HFF-Myc (cell line): ENCODE results near the gene C9orf85.

ENCODE experiments used
- DNase-seq: peaks from one replicate; pipeline ENCODE4 v3.0.0-alpha.2; 2011; ENCODE audit warnings: low read depth; ENCODE audit errors: extremely low read depth
- H3K4me3 ChIP-seq: replicated peaks from 2 replicates; pipeline ENCODE4 v1.5.1; 2011; ENCODE audit warnings: low read depth, mild to moderate bottlenecking, control low read depth, low read length
- TF ChIP-seq, protein P1 (sequence below): IDR thresholded peaks from 2 replicates; pipeline ENCODE4 v1.5.1; 2012; ENCODE audit warnings: mild to moderate bottlenecking, low read depth, low read length, control low read depth; ENCODE audit errors: missing control alignments

C9orf85 gene

DNA sequence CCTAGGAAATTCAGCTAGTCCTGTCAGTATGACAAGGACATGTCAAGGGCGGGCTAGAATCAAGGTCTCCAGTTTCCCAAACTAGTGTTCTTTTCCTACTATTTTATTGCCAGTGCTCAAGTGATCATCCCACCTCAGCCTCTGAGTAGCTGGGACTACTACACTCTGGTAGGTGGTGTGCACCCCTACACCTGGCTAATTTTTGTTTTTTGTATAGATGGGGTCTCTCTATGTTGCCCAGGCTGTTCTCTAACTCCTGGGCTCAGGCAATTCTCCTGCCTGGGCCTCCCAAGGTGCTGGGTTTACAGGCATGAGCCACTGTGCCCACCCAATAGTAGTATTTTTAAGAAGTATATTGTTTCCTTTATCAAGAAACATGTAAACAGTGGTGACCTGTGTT is 54.0 kb downstream of the C9orf85 start:
- no peak overlapping the region for H3K4me3 ChIP-seq
- TF ChIP-seq, protein P1, sequence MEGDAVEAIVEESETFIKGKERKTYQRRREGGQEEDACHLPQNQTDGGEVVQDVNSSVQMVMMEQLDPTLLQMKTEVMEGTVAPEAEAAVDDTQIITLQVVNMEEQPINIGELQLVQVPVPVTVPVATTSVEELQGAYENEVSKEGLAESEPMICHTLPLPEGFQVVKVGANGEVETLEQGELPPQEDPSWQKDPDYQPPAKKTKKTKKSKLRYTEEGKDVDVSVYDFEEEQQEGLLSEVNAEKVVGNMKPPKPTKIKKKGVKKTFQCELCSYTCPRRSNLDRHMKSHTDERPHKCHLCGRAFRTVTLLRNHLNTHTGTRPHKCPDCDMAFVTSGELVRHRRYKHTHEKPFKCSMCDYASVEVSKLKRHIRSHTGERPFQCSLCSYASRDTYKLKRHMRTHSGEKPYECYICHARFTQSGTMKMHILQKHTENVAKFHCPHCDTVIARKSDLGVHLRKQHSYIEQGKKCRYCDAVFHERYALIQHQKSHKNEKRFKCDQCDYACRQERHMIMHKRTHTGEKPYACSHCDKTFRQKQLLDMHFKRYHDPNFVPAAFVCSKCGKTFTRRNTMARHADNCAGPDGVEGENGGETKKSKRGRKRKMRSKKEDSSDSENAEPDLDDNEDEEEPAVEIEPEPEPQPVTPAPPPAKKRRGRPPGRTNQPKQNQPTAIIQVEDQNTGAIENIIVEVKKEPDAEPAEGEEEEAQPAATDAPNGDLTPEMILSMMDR, result no peak
- DNase-seq, result no peak

DNA sequence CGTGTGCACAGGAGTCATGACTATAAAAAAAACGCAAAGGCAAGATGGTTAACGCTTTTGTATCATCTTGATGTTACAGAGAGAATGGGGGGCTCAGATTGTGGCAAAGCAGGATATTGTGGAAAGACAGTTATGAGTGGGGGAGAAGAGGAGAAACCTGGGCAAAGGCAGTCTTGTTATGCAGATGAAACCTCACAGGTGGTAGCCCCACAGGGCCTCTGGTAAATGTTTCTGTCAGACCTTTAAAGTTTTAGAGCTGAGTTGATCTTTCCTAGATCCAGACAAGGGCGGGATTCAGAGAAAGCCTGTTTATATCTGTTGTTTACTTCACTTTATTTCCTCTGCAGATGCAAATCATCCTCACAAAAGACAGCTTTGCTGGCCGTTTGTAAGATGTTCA is 55.2 kb downstream of the C9orf85 start:
- no peak overlapping the region for H3K4me3 ChIP-seq
- DNase-seq, result no peak
- TF ChIP-seq, protein P1, result no peak

DNA sequence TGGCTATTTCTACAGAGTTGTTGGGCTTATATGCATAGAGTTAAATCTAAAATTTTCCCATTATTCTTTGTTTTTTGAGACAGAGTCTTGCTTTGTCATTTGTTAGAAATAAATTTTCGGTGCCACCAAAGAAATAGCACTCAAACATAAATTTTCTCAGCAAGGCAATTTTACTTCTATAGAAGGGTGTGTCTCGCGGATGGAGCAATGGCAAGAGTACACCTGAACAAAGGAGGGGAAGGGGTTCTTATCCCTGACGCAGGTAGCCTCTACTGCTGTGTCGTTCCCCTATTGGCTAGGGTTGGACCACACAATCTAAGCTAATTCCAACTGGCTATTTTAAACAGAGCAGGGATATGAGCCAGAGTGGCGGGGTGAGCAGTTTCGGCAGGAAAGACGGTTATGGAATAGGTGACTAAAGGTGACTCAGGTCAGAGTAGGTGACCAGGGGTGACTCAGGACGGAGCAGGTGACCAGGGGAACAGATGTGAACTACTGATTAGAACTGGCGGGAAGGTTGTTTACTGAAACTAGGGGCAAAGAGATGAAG is 57.2 kb downstream of the C9orf85 start:
- no peak for DNase-seq
- TF ChIP-seq, protein P1, result no peak

DNA sequence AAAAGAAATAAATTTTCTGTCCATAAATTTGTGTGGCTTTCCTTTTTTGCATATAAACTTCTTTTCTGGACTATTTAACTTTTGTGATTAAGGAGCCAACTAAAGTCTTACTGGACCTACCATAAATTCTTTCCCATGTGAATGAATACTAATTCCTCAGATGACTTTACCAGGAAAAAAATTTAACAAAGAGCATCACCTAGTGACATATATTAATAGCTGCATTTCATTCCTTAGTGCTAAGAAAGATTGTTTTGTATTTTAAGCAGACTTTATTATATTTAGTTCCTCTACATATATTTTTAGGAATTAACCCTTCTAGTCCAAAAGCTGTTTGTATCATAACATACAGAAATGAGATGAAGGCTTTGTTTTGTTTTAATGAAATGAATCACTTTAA is 64.4 kb downstream of the C9orf85 start:
- TF ChIP-seq, protein P1, result no peak
- H3K4me3 ChIP-seq, result no peak overlapping the region
- no peak for DNase-seq

More for the DNA sequence above, 57.2 kb downstream of the C9orf85 start:
- no peak overlapping the region for H3K4me3 ChIP-seq

DNA sequence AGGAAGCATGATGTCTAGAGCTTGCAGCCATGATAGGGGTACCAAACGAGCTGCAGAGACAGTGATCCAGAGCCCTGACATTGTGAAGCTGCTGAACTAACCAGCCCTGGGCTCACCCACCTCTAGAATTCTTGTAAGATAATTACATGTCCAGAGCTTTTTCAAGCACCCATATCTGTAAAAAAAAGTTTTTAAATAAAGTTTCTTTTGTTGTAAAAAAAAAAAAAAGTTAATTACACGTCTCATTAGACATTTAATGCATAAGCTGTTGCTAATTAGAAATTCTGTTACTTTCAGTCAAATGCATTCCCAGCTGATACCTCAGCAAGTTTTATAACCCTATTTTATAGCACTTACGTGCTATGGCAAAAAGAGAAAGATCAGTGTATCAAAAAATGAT is 65.6 kb downstream of the C9orf85 start:
- TF ChIP-seq, protein P1, result no peak
- no peak overlapping the region for H3K4me3 ChIP-seq
- DNase-seq, result no peak

DNA sequence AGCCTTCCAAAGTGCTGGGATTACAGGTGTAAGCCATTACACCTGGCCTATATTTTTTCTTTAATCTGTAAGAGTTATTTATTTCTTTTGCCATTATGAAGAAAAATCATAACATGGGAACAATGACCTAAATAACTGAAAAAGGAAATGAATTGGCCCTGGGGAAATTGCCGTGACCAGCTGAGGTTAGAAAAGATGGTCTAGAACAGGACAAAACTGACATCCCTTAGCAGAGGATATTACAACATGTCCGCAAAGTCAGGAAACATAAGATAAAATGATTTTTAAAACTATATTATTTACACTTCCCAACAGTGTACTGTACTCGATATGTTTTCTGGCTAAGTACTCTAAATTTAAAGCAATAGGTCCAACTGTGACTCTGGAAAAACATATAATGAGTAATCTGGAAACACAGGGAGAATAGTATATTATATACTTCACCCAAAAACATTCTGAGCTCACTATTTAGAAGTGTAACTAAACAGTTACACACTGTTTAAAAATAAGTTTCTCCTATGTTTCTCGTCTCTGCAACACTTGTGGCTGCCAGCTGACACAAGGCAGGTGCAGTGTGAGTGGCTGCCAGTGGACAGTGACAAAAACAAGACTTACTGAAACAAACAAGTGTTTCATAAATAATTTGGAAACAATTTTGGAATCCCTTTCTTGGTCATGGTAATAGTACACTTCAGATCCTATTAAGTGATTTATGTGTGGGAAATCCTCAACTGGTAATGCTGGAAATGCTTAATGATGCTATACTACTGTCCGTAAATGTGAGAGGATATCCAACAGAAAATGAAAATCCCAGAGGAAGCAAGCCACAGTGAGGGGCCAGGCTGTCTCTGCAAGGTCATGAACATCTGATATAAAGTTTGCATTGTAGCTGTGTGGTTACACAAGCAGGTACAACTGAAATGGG is 69.1 kb downstream of the C9orf85 start:
- H3K4me3 ChIP-seq, result no peak overlapping the region
- DNase-seq, result no peak
- TF ChIP-seq, protein P1, result no peak

DNA sequence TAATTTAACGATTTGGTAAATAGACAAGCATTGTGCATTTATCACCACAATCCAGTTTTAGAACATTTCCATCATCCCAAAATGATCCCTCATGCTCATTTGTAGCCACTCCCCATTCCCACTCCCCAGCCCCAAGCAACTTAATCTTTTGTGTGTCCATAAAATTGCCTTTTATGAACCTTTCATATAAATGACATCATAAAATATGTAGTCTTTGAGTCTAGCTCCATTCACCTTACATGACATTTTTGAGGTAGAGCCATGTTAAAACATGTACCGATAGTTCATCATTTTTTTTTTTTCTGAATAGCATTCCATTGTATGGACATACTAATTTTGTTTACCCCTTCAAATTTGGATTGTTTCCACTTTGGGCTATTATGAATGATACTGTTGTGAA is 70.5 kb downstream of the C9orf85 start:
- TF ChIP-seq, protein P1, result no peak
- no peak for DNase-seq
- H3K4me3 ChIP-seq, result no peak overlapping the region
